Inflammatory macrophage treated with lipopolysaccharide for 1 hour (primary cell): ENCODE measurements around the gene PCMT1.
"Not testable (repeated sequence)": the region's sequence is repeated elsewhere in the genome, so short reads cannot be mapped to it uniquely, and the experiment has no call there.

ENCODE experiments used
- DNase-seq, 2 donors: peaks; one replicate each; pipeline ENCODE4 v3.0.0-alpha.2; 2020 to 2022

The PCMT1 gene

GRCh38 chr6:149751239-149751638 is 1.7 kb downstream of the PCMT1 start:
- DNase-seq: no peak

DNA sequence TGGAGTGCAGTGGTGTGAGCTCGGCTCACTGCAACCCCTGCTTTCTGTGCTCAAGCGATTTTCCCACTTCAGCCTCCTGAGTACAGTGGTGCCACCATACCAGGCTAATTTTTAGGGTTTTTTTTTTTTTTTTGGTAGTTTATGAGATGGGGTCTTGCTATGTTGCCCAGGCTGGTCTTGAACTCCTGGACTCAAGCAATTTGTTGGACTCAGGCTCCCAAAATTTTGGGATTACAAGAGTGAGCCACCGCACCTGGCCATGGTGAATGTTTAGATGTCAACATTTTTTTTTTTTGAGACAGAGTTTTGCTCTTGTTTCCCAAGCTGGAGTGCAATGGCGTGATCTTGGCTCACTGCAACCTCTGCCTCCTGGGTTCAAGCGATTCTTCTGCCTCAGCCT is 2.4 kb downstream of the PCMT1 start:
- not testable (repeated sequence) for DNase-seq

DNA sequence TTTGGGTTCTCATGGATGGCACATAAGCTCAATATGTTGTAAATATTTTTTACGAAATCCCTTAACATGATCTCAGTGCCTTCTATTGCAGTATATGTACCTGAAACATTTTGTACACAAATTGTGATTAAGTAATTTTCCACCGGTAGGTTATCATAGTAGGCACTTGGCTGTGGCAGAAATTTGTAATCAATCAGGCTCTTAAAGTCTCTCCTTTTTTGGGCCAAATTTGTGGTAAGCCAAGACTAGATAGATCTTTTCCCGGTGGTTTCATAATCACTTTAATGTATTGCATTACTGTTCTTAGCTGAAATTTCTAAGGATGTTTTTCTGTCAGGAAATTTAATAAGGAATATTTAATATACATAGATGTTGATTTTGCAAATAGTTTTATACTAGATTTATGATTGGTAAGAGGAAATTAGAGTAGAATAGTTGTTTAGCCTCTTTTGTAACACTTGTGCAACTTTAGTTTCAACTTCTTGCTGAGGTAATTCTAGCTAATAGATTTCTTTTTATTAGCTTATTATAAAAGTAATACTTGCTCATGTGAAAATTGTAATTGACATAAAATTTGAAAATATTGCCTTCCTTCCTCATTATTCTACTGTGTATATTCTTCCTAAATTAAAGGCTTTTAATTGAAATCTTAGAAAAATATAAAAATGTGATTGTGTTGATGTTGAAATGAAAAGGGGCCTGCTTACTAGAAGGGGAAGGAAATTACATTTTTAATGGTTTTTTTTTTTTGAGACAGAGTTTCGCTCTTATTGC is 3.2 kb downstream of the PCMT1 start:
- DNase-seq: peak; percentile 55 to 72

GRCh38 chr6:149753374-149753637 is 3.8 kb downstream of the PCMT1 start:
- not testable (repeated sequence) for DNase-seq

GRCh38 chr6:149754548-149754947 is 5.0 kb downstream of the PCMT1 start:
- peak; percentile 81 to 91 for DNase-seq

- DNase-seq: peak in 1 of 2 donors; percentile 29
Measured at GRCh38 chr6:149755300-149756260, 6.0 kb downstream of the PCMT1 start.

- no peak for DNase-seq
Measured at GRCh38 chr6:149756261-149756636, 6.7 kb downstream of the PCMT1 start.

DNA sequence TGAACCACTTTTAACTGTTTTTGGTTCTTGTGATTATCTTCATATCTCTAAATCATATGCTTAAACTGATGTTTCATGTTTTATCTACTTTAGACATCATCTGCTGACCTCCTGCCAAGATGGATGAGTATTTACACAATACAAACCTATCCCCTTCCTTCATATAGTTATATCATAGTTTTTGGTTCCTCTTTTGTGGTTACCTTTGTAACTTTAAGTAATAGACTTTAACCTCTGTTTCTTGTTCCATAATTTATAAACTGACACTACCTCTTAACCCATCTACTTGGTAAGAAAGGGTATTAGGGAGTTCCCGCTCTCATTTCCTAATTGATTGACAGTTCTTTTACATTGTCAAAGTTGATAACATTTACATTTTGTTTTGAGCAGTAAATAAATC is 11.9 kb downstream of the PCMT1 start:
- peak; percentile 22 to 42 for DNase-seq

GRCh38 chr6:149763866-149764265 is 14.3 kb downstream of the PCMT1 start:
- DNase-seq: no peak

- peak; percentile 45 to 51 for DNase-seq
Measured at GRCh38 chr6:149766156-149766769, 16.7 kb downstream of the PCMT1 start.

DNA sequence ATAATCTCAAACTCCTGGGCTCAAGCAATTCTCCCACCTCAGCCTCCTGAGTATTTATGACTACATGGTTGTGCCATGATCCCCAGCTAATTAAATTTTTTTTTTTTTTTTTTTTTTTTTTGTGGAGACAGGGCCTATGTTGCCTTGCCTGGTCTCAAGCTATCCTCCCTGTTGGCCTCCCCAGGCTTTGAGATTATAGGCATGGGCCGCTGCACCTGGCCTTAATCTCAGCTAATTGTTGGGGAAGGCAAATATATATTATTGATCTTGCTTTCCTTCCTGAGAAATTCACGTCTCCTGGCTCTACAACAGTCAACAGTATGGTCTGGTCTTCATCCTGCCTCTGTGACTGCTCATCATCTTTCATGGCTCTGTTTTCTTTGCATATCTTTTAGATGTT is 20.1 kb downstream of the PCMT1 start:
- DNase-seq: no peak

DNA sequence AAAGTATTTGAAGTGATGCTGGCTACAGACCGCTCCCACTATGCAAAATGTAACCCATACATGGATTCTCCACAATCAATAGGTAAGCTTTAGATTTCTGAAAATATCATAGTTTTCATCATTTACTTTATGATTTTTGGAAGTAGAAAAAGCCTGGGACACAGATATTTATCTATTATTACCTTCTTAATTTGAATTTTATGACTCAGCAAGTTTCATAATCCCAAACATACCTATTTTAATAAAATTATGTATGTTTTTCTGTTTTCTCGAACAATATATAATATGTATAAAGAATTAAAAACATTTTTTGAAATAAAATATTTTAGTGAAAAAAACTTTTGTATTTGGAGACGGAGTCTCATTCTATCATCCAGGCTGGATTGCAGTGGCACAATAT is 21.6 kb downstream of the PCMT1 start:
- DNase-seq: no peak

DNA sequence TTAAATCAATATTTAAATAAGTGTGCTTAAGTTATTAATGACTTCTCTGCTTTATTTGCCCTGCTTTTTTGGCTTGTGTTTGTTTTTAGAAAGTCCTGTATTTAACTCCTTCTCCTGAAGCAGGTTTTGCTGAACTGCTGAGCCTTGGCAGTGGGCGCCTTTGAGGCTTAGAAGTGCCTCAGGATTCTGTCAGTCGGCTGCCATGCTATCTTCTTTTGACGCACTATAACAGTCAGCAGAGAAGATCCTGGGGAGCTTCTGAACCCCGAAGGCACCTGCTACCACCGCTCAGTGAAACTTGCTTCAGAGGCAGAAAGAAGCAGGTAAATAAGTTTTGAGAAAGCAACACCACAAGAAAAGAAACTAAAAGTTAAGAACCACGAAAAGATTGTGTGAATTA is 22.4 kb downstream of the PCMT1 start:
- DNase-seq: no peak

GRCh38 chr6:149777624-149778023 is 28.1 kb downstream of the PCMT1 start:
- DNase-seq: no peak

- DNase-seq: no peak
Measured at GRCh38 chr6:149779644-149779963, 30.1 kb downstream of the PCMT1 start.

DNA sequence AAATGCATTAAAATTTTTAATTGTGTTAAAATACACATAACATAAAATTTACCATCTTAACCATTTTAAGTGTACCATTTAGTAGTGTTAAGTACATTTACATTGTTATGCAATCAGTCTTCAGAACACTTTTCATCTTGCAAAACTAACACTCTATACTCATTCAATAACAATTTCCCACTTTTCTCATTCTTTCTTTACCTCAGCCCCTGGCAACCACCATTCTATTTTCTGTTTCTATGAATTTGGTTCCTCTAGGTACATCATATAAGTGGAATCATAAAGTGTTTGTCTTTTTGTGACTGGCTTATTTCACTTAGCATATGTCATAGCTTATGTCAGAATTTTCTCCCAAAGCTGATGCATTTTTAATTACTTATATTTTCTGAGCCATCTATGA is 32.2 kb downstream of the PCMT1 start:
- no peak for DNase-seq

DNA sequence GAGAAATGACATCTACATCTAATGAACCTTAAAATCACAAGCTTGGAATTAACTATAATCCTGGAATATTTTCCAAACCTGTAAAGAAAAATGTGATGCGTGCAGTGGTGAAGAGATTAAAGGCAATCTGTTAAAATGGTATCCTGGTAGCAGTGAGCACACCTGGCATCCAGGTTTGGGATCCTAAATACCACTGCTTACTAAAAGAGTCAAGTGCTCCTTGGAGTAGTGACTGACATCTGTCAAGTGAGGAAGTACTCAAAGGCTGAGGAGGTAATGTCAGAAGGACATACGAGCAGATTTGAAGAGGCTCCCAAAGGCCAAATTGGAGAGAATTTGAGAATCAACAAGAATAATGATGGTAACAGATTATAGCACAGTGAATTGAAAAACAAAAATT is 32.8 kb downstream of the PCMT1 start:
- no peak for DNase-seq

DNA sequence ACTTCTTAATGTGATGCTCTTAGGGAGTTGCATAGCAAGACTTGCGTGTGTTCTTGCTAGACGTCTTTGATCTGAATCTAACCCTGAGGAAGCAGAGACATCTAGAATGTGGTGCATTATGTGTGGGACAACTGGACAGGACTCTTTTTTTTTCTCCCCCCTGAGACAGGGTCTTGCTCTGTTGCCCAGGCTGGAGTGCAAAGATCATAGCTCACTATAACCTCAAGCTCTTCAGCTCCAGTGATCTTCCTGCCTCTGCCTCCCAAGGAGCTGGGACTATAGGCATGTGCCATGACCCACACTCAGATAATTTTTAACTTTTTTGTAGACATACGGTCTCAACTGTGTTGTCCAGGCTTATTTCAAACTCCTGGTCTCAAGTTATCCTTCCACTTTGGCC is 34.0 kb downstream of the PCMT1 start:
- no peak for DNase-seq

DNA sequence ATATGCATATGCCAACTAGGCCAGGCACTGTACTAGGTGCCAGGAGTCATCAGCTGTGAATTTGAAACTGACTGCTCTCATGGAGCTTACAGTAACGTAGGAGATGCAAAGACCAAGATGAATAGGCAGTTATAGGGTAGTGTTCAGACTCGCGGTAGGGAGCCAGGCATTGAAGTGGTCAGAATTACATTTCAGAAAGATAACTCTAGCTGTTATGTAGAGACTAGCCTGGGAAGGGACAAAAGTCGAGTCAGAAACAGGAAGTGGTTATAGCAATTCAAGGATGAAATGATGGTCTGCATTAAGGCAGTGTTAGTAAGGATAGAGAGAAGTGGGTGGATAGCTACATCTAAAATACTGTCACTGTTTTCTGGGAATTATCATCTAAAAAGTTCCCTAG is 56.6 kb downstream of the PCMT1 start:
- no peak for DNase-seq

GRCh38 chr6:149809798-149810197 is 60.3 kb downstream of the PCMT1 start:
- no peak for DNase-seq

GRCh38 chr6:149813351-149813750 is 63.8 kb downstream of the PCMT1 start:
- no peak for DNase-seq

GRCh38 chr6:149815788-149816187 is 66.2 kb downstream of the PCMT1 start:
- DNase-seq: no peak

DNA sequence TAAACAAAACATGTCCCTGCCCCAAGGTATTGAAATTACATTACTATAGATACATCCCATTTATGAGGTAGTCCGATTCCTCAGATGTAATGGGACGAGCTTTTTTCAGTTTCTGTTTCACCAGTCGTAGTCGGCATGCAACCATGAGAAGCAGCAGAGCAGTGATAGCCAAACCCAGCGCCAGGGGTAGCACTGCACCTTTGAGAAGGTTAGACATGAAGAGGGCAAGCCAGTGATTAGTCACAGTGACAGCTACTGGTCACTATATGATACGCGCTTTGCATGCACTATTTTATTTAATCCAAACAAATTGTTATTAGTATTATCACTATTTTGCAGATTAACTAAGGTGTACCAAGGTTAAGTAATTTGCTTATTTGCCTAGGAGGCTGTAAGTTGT is 71.0 kb downstream of the PCMT1 start:
- no peak for DNase-seq

DNA sequence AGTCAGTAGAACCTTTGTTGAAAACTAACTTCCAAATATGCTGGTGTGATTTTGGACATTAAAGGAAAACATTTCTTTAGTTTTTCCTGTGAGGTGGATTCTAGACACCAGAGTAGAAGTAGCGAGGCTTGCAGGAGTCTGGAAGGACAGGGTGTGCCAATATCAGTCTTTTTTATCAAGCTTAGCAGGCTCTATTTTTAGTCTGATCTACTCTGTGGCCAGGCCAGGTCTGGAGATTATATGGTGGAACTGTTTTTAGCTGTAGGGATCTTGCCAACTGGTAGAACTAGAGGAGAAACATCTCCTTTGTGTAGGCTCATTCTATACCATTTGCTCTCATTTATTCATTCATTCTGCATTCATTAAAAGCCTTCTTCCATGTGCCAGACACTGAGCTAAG is 72.0 kb downstream of the PCMT1 start:
- no peak for DNase-seq
